GM12873 (cell line): Measurements from ENCODE around the gene ARHGEF11.

Source experiments
- TF ChIP-seq, protein P1 (sequence below): IDR thresholded peaks from 2 replicates; pipeline ENCODE4 v1.5.1; 2012; ENCODE audit warnings: low read depth, mild to moderate bottlenecking, moderate library complexity, low read length, control low read depth; ENCODE audit not compliant: insufficient read depth; ENCODE audit errors: missing control alignments

ARHGEF11 gene

DNA sequence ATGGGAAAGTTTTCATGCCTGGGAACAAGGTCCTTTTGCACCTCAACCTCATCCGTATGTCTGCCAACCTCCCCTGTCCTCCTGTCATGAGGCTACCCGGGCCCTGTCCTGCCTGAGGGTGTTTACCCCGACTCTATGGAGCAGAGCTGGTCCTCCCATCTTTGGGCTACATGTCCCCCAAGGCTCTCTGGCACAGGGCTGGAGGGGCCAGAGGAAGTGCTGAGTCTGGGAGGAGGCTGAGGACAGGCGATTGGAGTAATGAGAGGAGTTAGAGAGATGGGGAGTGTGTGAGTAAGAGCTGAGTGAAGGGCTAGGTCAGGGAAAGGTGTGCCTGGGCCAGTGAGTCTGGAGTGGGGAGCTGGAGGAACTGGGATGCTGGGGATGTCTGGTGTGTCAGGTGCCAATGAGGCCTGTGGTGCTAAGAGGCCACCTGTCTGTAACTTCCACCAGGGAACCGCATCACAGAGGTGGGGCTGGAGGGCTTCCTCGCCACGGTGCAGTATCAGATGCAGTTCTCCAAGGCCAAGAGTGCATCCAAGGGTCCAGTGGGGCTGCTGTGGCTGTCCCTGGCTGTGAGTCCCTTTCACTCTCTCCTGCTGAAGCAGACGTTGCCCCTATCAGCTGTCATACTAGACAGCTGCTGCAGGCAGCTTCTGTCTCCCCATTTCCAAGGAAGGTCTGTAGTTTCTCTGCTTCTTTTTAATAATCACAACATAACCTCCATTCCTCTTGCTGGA, 113.4 kb downstream of the ARHGEF11 start:
- TF ChIP-seq, protein P1, sequence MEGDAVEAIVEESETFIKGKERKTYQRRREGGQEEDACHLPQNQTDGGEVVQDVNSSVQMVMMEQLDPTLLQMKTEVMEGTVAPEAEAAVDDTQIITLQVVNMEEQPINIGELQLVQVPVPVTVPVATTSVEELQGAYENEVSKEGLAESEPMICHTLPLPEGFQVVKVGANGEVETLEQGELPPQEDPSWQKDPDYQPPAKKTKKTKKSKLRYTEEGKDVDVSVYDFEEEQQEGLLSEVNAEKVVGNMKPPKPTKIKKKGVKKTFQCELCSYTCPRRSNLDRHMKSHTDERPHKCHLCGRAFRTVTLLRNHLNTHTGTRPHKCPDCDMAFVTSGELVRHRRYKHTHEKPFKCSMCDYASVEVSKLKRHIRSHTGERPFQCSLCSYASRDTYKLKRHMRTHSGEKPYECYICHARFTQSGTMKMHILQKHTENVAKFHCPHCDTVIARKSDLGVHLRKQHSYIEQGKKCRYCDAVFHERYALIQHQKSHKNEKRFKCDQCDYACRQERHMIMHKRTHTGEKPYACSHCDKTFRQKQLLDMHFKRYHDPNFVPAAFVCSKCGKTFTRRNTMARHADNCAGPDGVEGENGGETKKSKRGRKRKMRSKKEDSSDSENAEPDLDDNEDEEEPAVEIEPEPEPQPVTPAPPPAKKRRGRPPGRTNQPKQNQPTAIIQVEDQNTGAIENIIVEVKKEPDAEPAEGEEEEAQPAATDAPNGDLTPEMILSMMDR, result no peak

DNA sequence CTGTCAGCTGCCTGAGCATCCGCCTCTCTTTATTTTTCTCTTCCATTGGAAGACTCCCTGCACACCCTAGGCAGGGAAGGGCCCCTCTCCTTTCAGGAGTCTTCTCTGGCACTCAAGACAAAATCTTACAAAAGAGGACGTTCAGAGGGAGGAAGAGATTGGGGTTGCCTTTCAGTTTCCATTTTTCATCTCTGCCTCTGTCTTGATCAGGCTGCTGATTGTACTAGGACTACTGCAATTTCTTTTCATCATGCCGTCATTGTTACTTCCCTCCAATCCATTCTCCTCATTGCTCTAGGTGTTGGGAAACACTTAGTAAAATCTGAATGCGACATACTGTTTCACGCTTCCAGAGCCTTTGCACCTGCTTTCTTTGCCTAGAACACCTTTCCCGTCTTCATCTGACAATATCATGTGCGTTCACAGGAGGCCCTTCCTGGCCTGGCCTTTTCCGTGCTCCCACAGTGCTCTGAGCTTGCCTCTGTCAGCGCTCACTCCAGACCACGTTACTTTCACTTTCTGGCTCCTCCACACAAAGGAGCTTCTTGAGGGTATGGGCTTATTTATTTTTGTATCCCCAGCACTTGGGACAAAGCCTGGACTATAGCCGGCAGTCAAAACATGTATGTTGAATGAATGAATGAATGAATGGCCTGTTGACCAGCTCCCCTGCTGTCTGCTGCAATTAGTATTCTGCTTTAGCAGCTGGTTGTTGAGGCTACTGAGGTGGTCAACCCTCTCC, 114.2 kb downstream of the ARHGEF11 start:
- TF ChIP-seq, protein P1, result no peak

DNA sequence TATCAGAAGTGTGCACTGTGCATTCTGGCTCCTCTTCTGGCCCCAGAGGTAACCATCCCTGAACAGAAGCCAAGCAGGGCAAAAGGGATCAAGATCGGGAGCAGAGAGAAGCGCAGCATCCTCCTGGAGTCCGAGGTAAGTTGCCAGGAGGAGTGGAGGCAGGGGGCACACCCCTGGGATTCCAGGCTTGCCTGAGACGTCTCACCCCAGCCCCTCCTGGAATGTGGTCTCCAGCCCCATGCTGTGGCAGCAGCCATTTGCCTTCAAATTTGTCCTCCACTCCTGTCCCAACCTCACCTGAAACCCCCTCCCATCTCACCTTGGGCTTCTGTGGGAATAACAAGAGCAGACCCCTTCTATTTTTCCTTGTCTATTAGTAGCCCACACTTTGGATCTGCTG, 115.1 kb downstream of the ARHGEF11 start:
- TF ChIP-seq, protein P1, result no peak

DNA sequence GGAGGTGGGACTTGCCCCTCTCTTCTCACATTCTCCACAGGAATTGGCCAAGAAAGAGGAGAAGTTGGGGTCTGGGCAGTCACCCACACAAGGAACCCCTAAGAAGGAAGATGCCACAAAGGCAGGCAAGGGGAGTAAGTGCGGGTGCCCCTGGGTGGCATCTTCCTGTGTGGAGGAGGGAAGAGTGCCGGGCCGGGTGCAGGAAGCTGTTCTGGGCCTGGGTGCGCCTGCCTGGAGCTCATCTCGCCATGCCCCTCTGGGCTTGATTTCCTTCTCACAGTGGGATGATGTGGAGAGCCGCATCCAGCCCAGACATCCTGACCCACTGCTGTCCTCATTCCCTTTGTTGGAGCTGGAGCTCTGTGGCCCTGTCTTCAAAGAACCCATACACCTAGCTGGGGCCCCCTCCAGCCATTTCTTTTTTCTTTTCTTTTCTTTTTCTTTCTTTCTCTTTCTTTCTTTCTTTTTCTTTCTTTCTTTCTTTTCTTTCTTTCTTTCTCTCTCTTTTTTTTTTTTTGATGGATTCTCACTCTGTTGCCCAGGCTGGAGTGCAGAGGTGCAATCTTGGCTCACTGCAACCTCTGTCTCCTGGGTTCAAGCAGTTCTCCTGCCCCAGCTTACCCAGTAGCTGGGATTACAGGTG, 115.8 kb downstream of the ARHGEF11 start:
- TF ChIP-seq, protein P1, result no peak

DNA sequence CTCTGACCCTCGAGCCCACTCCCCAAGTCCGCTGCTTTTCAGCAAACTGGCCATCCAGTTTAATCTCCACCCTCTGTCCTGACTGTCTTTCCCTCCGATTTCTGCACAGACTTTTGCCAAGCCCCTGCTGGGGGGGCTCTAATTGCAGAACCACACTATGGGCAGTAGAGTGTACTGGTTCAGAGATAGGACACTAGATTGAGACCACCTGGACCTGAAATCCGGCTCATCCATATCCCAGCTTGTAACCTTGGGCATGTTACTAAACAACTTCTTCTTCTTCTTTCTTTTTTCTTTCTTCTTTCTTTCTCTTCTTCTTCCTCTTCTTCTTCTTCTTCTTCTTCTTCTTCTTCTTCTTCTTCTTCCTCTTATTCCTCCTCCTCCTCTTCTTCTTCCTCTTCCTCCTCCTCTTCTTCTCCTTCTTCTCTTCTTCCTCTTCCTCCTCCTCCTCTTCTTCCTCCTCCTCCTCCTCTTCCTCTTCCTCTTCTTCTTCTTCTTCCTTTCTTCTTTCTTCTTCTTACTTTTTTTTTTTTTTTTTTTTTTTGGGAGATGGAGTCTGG, 117.4 kb downstream of the ARHGEF11 start:
- TF ChIP-seq, protein P1, result no peak

DNA sequence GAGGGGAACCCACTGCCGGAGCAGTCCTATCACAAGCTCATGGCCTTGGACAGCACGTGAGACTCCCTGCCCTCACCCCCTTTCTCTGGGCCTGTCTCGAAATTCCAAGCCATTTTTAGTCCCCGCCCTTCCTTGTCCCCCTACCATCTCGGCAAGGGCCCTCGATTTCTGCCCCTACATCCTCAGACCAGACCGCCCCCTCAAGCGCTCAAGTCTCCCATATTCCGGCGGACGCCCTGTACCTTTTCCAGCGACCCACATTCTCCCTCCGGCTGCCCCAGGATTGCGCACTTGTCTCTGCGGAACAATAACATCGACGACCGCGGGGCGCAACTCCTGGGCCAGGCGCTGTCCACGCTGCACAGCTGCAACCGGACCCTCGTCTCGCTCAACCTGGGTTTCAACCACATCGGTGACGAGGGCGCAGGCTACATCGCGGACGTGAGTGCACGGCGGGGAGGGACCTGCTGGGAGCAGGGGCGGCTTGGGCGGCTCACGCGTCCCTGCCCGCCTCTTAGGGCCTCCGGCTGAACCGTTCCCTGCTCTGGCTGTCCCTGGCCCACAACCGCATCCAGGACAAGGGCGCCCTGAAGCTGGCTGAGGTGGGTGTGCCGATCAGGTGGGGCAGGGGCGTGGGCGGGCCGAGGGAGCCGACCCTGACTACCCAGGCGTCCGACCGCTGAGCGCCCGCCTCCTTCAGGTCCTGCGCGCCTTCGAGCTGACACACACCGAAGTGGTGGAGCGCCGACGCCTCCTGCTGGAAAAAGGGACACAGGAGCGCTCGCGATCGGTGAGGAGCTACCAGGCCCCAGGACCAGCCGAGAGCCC, 118.1 kb downstream of the ARHGEF11 start:
- TF ChIP-seq, protein P1, result peak; percentile 61
